Measurements from ENCODE around the gene BORCS6.
"Not testable (repeated sequence)": the region's sequence is repeated elsewhere in the genome, so short reads cannot be mapped to it uniquely, and the experiment has no call there.

BORCS6 gene

GRCh38 chr17:8173056-8173870 is 16.7 kb downstream of the BORCS6 start:
- DNase-seq (ENCODE audit: low read depth), result peak; percentile 71

- DNase-seq (ENCODE audit: low read depth), result not testable (repeated sequence)
These were observed 19.8 kb downstream of the BORCS6 start for GRCh38 chr17:8170186-8170585.

- no peak for DNase-seq (ENCODE audit: low read depth)
These were observed 22.5 kb downstream of the BORCS6 start for GRCh38 chr17:8167526-8167925.

GRCh38 chr17:8166731-8167130 is 23.2 kb downstream of the BORCS6 start:
- DNase-seq (ENCODE audit: low read depth), result no peak

- no peak for DNase-seq (ENCODE audit: low read depth)
These were observed 25.2 kb downstream of the BORCS6 start for GRCh38 chr17:8164815-8165131.

- no peak for DNase-seq (ENCODE audit: low read depth)
These were observed 25.8 kb downstream of the BORCS6 start for GRCh38 chr17:8163978-8164814.

- no peak for DNase-seq (ENCODE audit: low read depth)
These were observed 26.7 kb downstream of the BORCS6 start for GRCh38 chr17:8162997-8163977.

- DNase-seq (ENCODE audit: low read depth), result peak; percentile 81
These were observed 27.6 kb downstream of the BORCS6 start, which contains the start of gene VAMP2 for GRCh38 chr17:8162233-8162996. VAMP2 (minus strand) TSS chr17:8162948; CDS start chr17:8162879, 69 bp downstream.

GRCh38 chr17:8161289-8162232 is 28.4 kb downstream of the BORCS6 start:
- no peak for DNase-seq (ENCODE audit: low read depth)

- no peak for DNase-seq (ENCODE audit: low read depth)
These were observed 29.2 kb downstream of the BORCS6 start for GRCh38 chr17:8160741-8161221.

- DNase-seq (ENCODE audit: low read depth), result no peak
These were observed 29.8 kb downstream of the BORCS6 start for GRCh38 chr17:8160224-8160577.

- DNase-seq (ENCODE audit: low read depth), result no peak
These were observed 30.3 kb downstream of the BORCS6 start for GRCh38 chr17:8159459-8160223.

- no peak for DNase-seq (ENCODE audit: low read depth)
These were observed 31.0 kb downstream of the BORCS6 start for GRCh38 chr17:8159032-8159400.

- DNase-seq (ENCODE audit: low read depth), result peak; percentile 80
These were observed 31.5 kb downstream of the BORCS6 start for GRCh38 chr17:8158267-8159031.

- DNase-seq (ENCODE audit: low read depth), result peak; percentile 100
These were observed 33.6 kb downstream of the BORCS6 start for GRCh38 chr17:8156246-8156992.

- no peak for DNase-seq (ENCODE audit: low read depth)
These were observed 34.1 kb downstream of the BORCS6 start for GRCh38 chr17:8155996-8156245.

GRCh38 chr17:8155231-8155995 is 34.6 kb downstream of the BORCS6 start:
- no peak for DNase-seq (ENCODE audit: low read depth)

Data from T follicular helper cell (primary cell).